ENCODE measurements around the gene PRKCH. TPM values are rescaled to one million over a fixed set of nuclear protein-coding genes. Genes with fewer than 3 reads are reported as not detected.

Gene PRKCH
- total and polyA plus RNA-seq, 2 donors from 2014 or later: 8.3 to 47.0 TPM

DNA sequence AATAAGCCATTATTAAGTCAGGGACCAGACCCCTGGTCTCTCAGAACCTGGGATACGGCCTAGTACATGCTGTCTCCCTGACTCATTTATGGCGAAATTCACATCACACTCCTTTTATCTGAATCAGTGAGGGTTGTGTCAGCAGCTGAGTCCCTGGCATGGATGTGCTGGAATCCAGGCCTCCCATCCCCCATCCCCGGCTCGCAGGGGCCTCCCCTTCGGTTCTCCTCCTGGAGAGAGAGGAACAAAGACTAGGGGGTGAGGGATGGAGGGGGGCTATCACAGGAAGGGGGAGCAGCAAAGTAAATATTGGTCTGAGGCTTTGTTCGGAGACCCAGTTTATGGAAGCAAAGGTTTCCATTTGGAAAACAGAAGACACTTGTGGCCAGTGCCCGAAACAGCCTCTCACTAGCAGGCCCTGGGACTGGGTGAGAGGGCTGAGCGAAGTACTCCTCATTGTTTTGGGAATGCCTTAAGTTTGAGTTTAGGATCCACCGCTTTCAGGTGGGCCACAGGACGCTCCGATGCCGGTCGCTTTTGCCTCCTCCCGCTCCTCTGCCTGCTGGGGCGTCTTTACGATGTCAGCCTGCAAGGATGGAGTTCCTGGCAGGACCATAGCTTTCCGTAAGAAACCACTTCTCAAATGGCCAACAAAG lies 145.0 kb downstream of the PRKCH start:
- Histone ChIP-seq H3K27ac (ENCODE audit: low read depth in 2 of 2, low read length in 2 of 2) (no peak overlapping the region), H3K27me3 (ENCODE audit: control insufficient read depth, insufficient read depth, low read length) (no peaks in the 10 kb centered on the region), H3K9ac (ENCODE audit: low read length in 3 of 3) (no peak overlapping the region), H3K4me1 (ENCODE audit: control insufficient read depth in 2 of 3, insufficient read depth in 2 of 3, low read depth in 1 of 3, low read length in 3 of 3) (peaks cover 0 to 17% (median 12%) of the 10 kb centered on the region in 3 donors), H3K9me3 (ENCODE audit: control insufficient read depth in 2 of 3, insufficient read depth in 1 of 3, low read length in 3 of 3) (no peaks in the 10 kb centered on the region), H3K36me3 (ENCODE audit: control insufficient read depth in 2 of 3, insufficient read depth in 3 of 3, low read length in 3 of 3) (no peaks in the 10 kb centered on the region), H3K4me3 (ENCODE audit: low read length in 3 of 3) (no peak overlapping the region)
- TF ChIP-seq, protein P1, sequence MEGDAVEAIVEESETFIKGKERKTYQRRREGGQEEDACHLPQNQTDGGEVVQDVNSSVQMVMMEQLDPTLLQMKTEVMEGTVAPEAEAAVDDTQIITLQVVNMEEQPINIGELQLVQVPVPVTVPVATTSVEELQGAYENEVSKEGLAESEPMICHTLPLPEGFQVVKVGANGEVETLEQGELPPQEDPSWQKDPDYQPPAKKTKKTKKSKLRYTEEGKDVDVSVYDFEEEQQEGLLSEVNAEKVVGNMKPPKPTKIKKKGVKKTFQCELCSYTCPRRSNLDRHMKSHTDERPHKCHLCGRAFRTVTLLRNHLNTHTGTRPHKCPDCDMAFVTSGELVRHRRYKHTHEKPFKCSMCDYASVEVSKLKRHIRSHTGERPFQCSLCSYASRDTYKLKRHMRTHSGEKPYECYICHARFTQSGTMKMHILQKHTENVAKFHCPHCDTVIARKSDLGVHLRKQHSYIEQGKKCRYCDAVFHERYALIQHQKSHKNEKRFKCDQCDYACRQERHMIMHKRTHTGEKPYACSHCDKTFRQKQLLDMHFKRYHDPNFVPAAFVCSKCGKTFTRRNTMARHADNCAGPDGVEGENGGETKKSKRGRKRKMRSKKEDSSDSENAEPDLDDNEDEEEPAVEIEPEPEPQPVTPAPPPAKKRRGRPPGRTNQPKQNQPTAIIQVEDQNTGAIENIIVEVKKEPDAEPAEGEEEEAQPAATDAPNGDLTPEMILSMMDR (IDR thresholded peaks at IDR 0.05; ENCODE audit: borderline replicate concordance, extremely low read depth, insufficient read depth): no peak
- FAIRE-seq (no peak), DNase-seq (peak in 1 of 5 donors; percentile 90)
- intact Hi-C loops (cut with DNase I): loop anchor here (10.0 kb wide), 1 partner anchor 268 kb away; no protein-coding TSS in a partner anchor

DNA sequence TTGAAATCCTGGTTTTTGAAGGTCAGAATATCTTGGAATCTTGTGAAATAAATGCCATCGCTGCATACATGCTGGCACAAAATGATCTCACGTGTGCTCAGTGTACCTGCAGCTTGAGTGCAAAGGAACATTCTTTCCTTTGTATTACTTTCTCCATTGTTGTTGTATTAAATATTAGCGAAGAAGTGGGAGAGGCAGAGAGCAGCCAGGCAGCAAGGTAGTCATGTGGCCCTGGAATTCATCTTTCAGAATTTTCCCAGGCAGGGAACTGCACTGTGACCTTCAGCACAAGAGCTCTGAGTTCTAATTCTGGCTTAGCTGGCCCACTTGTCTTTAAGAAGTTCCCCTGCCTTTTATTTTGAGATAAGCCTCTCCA lies 145.5 kb downstream of the PRKCH start:
- Histone ChIP-seq H3K9me3 (ENCODE audit: control insufficient read depth in 2 of 3, insufficient read depth in 1 of 3, low read length in 3 of 3) (no peaks in the 10 kb centered on the region), H3K27me3 (ENCODE audit: control insufficient read depth, insufficient read depth, low read length) (no peaks in the 10 kb centered on the region), H3K27ac (ENCODE audit: low read depth in 2 of 2, low read length in 2 of 2) (no peak overlapping the region), H3K4me3 (ENCODE audit: low read length in 3 of 3) (no peak overlapping the region), H3K36me3 (ENCODE audit: control insufficient read depth in 2 of 3, insufficient read depth in 3 of 3, low read length in 3 of 3) (no peaks in the 10 kb centered on the region), H3K4me1 (ENCODE audit: control insufficient read depth in 2 of 3, insufficient read depth in 2 of 3, low read depth in 1 of 3, low read length in 3 of 3) (peaks cover 0 to 19% (median 12%) of the 10 kb centered on the region in 3 donors), H3K9ac (ENCODE audit: low read length in 3 of 3) (no peak overlapping the region)
- intact Hi-C loops (cut with DNase I): loop anchor here (10.0 kb wide), 1 partner anchor 268 kb away; no protein-coding TSS in a partner anchor
- TF ChIP-seq, protein P1 (IDR thresholded peaks at IDR 0.05; ENCODE audit: borderline replicate concordance, extremely low read depth, insufficient read depth): no peak
- no peak for DNase-seq
- FAIRE-seq: no peak

GRCh38 chr14:61467296-61467695 lies 145.9 kb downstream of the PRKCH start:
- DNase-seq (no peak), FAIRE-seq (no peak)
- no peaks in the 10 kb centered on the region for H3K27me3 ChIP-seq (ENCODE audit: control insufficient read depth, insufficient read depth, low read length)
- peaks cover 0 to 20% (median 16%) of the 10 kb centered on the region in 3 donors for H3K4me1 ChIP-seq (ENCODE audit: control insufficient read depth in 2 of 3, insufficient read depth in 2 of 3, low read depth in 1 of 3, low read length in 3 of 3)
- no peaks in the 10 kb centered on the region for H3K36me3 ChIP-seq (ENCODE audit: control insufficient read depth in 2 of 3, insufficient read depth in 3 of 3, low read length in 3 of 3)
- H3K9me3 ChIP-seq (ENCODE audit: control insufficient read depth in 2 of 3, insufficient read depth in 1 of 3, low read length in 3 of 3): no peaks in the 10 kb centered on the region
- H3K27ac ChIP-seq (ENCODE audit: low read depth in 2 of 2, low read length in 2 of 2): no peak overlapping the region
- no peak overlapping the region for H3K4me3 ChIP-seq (ENCODE audit: low read length in 3 of 3)
- TF ChIP-seq, protein P1 (IDR thresholded peaks at IDR 0.05; ENCODE audit: borderline replicate concordance, extremely low read depth, insufficient read depth): no peak
- intact Hi-C loops (cut with DNase I): loop anchor here (10.0 kb wide), 1 partner anchor 268 kb away; no protein-coding TSS in a partner anchor
- H3K9ac ChIP-seq (ENCODE audit: low read length in 3 of 3): no peak overlapping the region

Data from kidney (tissue), 14 donors.